Stomach (tissue), 4 donors: Measurements from ENCODE around the gene MAP3K20.

ENCODE experiments used
- EP300 ChIP-seq: sonication (generic); formaldehyde crosslinking; IDR thresholded peaks from one replicate; pipeline ENCODE4 v1.6.1; 2017; ENCODE audit warnings: antibody characterized with exemption
- POLR2A ChIP-seq, 4 donors: fragments of 450-650 bp; IDR thresholded peaks; one replicate each; pipeline ENCODE4 v1.6.1; 2016; ENCODE audit warnings: antibody characterized with exemption in 4 of 4, control low read depth in 2 of 4, mild to moderate bottlenecking in 1 of 4, moderate library complexity in 1 of 4

- TF ChIP-seq POLR2A (IDR thresholded peaks at IDR 0.05) (no peak), EP300 (no peak)
Observed at GRCh38 chr2:173136067-173136466, 60.4 kb downstream of the MAP3K20 start.
